NCI-H2029 treated with DMSO at 0.1 percent for 48 hours (cell line): ENCODE data around the gene CHSY1.
"Not testable (repeated sequence)": the region's sequence is repeated elsewhere in the genome, so short reads cannot be mapped to it uniquely, and the experiment has no call there.

Experiments used
- DNase-seq: peaks from one replicate; lab custom pipeline; 2025; lab: John Stamatoyannopoulos, UW

The CHSY1 gene

GRCh38 chr15:101251830-101252820, at the start of gene CHSY1:
TSS of gene CHSY1 (minus strand) at chr15:101252048. CDS start at chr15:101251456, 592 bp downstream.
- DNase-seq: peak; percentile 4

- DNase-seq: no peak
Measured at GRCh38 chr15:101296418-101297405, 44.9 kb upstream of the CHSY1 start.

- DNase-seq: no peak
Measured at GRCh38 chr15:101295607-101296161, 43.8 kb upstream of the CHSY1 start.

GRCh38 chr15:101294731-101295606, 43.1 kb upstream of the CHSY1 start, which contains the start of gene SNRPA1:
TSS of gene SNRPA1 (minus strand) at chr15:101295248. CDS start at chr15:101295178, 70 bp downstream.
- peak; percentile 36 for DNase-seq

GRCh38 chr15:101293122-101293521, 41.3 kb upstream of the CHSY1 start:
- no peak for DNase-seq

- DNase-seq: no peak
Measured at GRCh38 chr15:101288905-101289513, 37.2 kb upstream of the CHSY1 start.

- not testable (repeated sequence) for DNase-seq
Measured at GRCh38 chr15:101287342-101287741, 35.5 kb upstream of the CHSY1 start.

- DNase-seq: no peak
Measured at GRCh38 chr15:101286471-101287114, 34.7 kb upstream of the CHSY1 start.

- no peak for DNase-seq
Measured at GRCh38 chr15:101283931-101284330, 32.1 kb upstream of the CHSY1 start.

GRCh38 chr15:101280007-101280406, 28.2 kb upstream of the CHSY1 start:
- no peak for DNase-seq

- DNase-seq: no peak
Measured at GRCh38 chr15:101277943-101278564, 26.2 kb upstream of the CHSY1 start.

GRCh38 chr15:101277038-101277822, 25.4 kb upstream of the CHSY1 start, which contains the start of gene SELENOS:
TSS of gene SELENOS (minus strand) at chr15:101277485. CDS start at chr15:101277417, 68 bp downstream.
- DNase-seq: no peak

GRCh38 chr15:101276501-101277037, 24.7 kb upstream of the CHSY1 start:
- DNase-seq: no peak

GRCh38 chr15:101275018-101275417, 23.2 kb upstream of the CHSY1 start:
- DNase-seq: no peak

- DNase-seq: no peak
Measured at GRCh38 chr15:101273534-101273933, 21.7 kb upstream of the CHSY1 start.

- DNase-seq: no peak
Measured at GRCh38 chr15:101272584-101272983, 20.7 kb upstream of the CHSY1 start.

GRCh38 chr15:101269479-101270223, 17.8 kb upstream of the CHSY1 start:
- DNase-seq: no peak
